NCI-H1694 (cell line): ENCODE measurements around the gene POLR1G.

Experiments used
- DNase-seq: peaks from one replicate; lab custom pipeline; 2025; lab: John Stamatoyannopoulos, UW

The POLR1G gene

GRCh38 chr19:45446295-45446694, 39.9 kb downstream of the POLR1G start:
- DNase-seq: peak; percentile 31

- no peak for DNase-seq
Measured at GRCh38 chr19:45446944-45447343, 40.5 kb downstream of the POLR1G start.

- DNase-seq: no peak
Measured at GRCh38 chr19:45448425-45448756, 41.9 kb downstream of the POLR1G start.

DNA sequence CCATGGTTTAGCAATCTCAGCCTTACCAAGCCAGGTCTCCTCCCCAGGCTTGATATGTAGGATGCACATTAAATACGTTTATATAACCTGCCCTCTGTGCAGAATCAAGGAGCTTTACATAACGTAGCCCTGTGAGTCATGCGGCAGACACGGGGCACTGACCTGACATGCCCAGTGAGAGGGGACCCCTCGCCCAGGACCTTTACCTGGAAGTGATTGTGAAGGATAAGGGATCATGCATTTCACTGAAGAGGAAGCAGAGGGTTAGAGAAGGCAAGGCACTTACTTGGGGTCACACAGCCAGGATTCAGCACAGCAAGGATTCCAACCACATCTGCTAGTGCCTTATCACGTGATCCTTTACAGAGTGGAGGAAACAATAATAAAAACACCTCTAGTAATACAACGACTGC, 42.4 kb downstream of the POLR1G start:
- no peak for DNase-seq

GRCh38 chr19:45450012-45450333, 43.5 kb downstream of the POLR1G start:
- DNase-seq: no peak

GRCh38 chr19:45451131-45451849, 44.8 kb downstream of the POLR1G start:
- DNase-seq: no peak

DNA sequence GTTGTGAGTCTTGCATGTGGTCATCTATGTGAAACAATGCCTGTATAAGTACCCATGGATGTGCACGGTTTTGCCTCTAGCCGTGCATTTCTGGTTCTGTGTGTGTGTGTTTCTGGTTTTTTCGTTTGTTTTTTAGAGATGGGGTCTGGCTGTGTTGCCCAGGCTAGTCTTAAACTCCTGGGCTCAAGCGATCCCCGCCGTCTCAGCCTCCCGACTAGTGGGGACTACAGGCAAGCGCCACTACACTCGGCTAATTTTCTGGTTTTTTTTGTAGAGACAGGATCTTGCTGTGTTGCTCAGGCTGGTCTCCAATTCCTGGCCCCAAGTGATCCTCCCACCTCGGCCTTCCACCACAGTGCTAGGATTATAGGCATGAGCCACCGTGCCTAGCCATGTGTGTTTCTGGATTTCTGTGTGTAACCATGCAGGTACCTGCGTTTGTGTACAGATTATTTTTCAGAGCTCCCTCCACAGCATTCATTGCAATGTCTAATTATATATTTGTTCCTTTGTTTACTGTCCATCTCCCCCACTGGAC, 45.5 kb downstream of the POLR1G start:
- no peak for DNase-seq

DNA sequence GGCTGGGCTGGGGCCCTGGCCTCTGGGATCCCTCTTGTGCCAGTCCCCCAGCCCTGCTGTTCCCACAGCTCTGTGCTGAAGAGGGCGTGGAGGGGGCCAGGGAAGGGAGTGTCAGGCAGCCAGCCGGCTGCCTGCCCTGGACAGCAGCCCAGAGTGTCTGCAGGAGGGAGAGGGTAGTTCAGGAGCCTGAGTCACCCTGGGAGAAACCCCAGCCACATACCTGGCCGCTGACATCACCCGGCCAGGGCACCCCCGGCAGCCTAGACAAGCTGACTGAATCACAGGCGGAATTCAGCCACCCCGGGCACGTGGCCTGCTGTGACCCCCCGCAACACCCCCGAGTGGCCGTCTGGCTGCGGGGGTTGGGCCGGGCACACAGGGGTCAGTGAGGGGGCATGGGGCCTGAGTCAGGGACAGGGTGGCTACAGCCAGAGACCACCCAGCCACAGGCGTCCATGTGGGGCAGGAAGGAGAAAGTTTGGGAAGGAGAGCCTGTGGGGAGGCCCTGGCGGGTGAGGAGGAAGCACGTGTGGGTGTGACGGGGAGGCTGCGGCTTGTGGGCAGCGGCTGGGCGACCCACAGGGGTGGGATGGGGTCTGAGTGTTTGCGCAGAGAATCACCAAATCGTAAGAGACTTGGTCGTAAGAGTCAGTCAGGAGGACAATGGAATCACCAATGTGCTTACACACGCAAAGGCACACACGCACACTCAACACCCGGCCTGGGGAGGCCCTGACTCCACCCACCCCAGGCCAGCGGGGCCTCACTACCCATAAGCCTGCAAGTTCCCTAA, 49.5 kb downstream of the POLR1G start:
- DNase-seq: no peak

DNA sequence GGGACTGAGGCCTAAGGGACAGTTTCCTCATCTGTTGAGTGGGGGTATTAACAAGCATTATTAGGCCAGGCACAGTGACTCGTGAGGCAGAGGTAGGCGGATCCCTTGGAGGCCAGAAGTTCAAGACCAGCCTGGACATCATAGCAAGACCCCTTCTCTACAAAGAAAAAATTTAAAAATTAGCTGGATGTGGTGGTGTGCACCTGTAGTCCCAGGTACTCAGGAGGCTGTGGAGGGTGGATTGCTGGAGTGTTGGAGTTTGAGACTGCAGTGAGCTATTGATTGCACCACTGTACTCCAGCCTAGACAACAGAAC, 50.0 kb downstream of the POLR1G start:
- no peak for DNase-seq

- DNase-seq: no peak
Measured at GRCh38 chr19:45457776-45458175, 51.3 kb downstream of the POLR1G start.
